B cell (primary cell): Measurements from ENCODE around the gene COMT. TPM values are rescaled to one million over a fixed set of nuclear protein-coding genes. Genes with fewer than 3 reads are reported as not detected.

ENCODE experiments used
- ATAC-seq: fragments of 200-7000 bp; cut with Tn5 transposase; one replicate; pipeline ENCODE4 v1.10.0; 2021; ENCODE audit warnings: low read depth, mild to moderate bottlenecking, moderate number of reproducible peaks, moderate library complexity
- CTCF ChIA-PET: fragments of 350-600 bp; sonication (Branson Sonifier 250); formaldehyde crosslinking; loops from one replicate; lab custom pipeline; 2021; ENCODE audit warnings: antibody characterized with exemption, inconsistent platforms; lab: Charles Lee
- POLR2A ChIA-PET: fragments of 350-600 bp; sonication (Branson Sonifier 250); formaldehyde crosslinking; loops from one replicate; lab custom pipeline; 2021; ENCODE audit warnings: antibody characterized with exemption; lab: Charles Lee
- DNase-seq: peaks from one replicate; pipeline ENCODE4 v3.0.0; 2013
- H2AFZ ChIP-seq: 2 replicates; pipeline ENCODE4 v1.6.1; 2012; ENCODE audit warnings: mild to moderate bottlenecking, low read depth, low read length; ENCODE audit not compliant: insufficient read depth, poor library complexity, severe bottlenecking
- H3K27ac ChIP-seq, 2 donors: 1 replicate in 1 of 2; 2 replicates in 1 of 2; pipeline ENCODE4 v1.5.1; 2012 to 2013; ENCODE audit warnings: low read length in 2 of 2, mild to moderate bottlenecking in 2 of 2, moderate library complexity in 1 of 2
- H3K27me3 ChIP-seq, 4 experiments: fragments of 200-600 bp in 1 of 4; sonication (generic) in 1 of 4; replicated peaks in 1 of 4; 1 replicate in 2 of 4; 2 replicates in 2 of 4; pipeline versions ENCODE4 v1.6.1 to v1.7.0; 2013 to 2016; ENCODE audit warnings: low read length in 3 of 4, mild to moderate bottlenecking in 2 of 4, mixed read lengths in 1 of 4, moderate library complexity in 1 of 4; ENCODE audit not compliant: insufficient read depth in 4 of 4, control insufficient read depth in 3 of 4; ENCODE audit errors: control extremely low read depth in 1 of 4
- H3K36me3 ChIP-seq, 2 experiments: replicated peaks in 1 of 2; 1 replicate in 1 of 2; 2 replicates in 1 of 2; pipeline versions ENCODE4 v1.6.1 to v1.7.1; 2013; ENCODE audit warnings: low read length in 1 of 2; ENCODE audit not compliant: insufficient read depth in 2 of 2, control insufficient read depth in 1 of 2; ENCODE audit errors: control extremely low read depth in 1 of 2, extremely low read depth in 1 of 2
- H3K4me1 ChIP-seq, 2 donors: fragments of 200-600 bp in 1 of 2; sonication (generic) in 1 of 2; 1 replicate in 1 of 2; 2 replicates in 1 of 2; pipeline versions ENCODE4 v1.5.1 to v1.6.1; 2013 to 2017; ENCODE audit warnings: low read length in 2 of 2; ENCODE audit not compliant: control insufficient read depth in 2 of 2, insufficient read depth in 2 of 2
- H3K4me2 ChIP-seq: replicated peaks from 2 replicates; pipeline ENCODE3; 2012; ENCODE audit warnings: mild to moderate bottlenecking, low read depth, low read length; ENCODE audit not compliant: poor library complexity, severe bottlenecking
- H3K4me3 ChIP-seq, 5 experiments: fragments of 200-600 bp in 1 of 5; sonication (generic) in 1 of 5; 1 replicate in 3 of 5; 2 replicates in 2 of 5; pipeline versions ENCODE4 v1.5.1 to v1.7.0; 2011 to 2016; ENCODE audit warnings: low read length in 4 of 5, mild to moderate bottlenecking in 4 of 5, low read depth in 2 of 5, control low read depth in 1 of 5, moderate library complexity in 1 of 5; ENCODE audit not compliant: insufficient read depth in 1 of 5; ENCODE audit errors: control extremely low read depth in 1 of 5, extremely low read depth in 1 of 5
- H3K79me2 ChIP-seq: fragments of 200-600 bp; sonication (generic); one replicate; pipeline ENCODE4 v1.6.0; 2016; ENCODE audit warnings: low read length; ENCODE audit not compliant: control insufficient read depth, insufficient read depth
- H3K9ac ChIP-seq: fragments of 200-600 bp; sonication (generic); 2 replicates; pipeline ENCODE4 v1.6.1; 2017; ENCODE audit warnings: mild to moderate bottlenecking, low read length, moderate library complexity
- H3K9me3 ChIP-seq, 3 donors: one replicate each; pipeline versions ENCODE4 v1.6.1 to v1.7.1; 2013; ENCODE audit warnings: low read length in 2 of 3; ENCODE audit not compliant: control insufficient read depth in 2 of 3, insufficient read depth in 1 of 3; ENCODE audit errors: control extremely low read depth in 1 of 3
- H4K20me1 ChIP-seq: 2 replicates; pipeline ENCODE4 v1.6.0; 2012; ENCODE audit warnings: mild to moderate bottlenecking, low read length; ENCODE audit not compliant: insufficient read depth, control insufficient read depth, poor library complexity, severe bottlenecking
- H3K27ac Mint-ChIP-seq: one replicate; pipeline ENCODE4 v1.8.0; 2021; ENCODE audit warnings: mixed read lengths
- H3K27me3 Mint-ChIP-seq: one replicate; pipeline ENCODE4 v1.8.0; 2021; ENCODE audit warnings: mixed read lengths
- H3K4me1 Mint-ChIP-seq: one replicate; pipeline ENCODE4 v1.8.0; 2021; ENCODE audit warnings: mixed read lengths
- H3K4me3 Mint-ChIP-seq: one replicate; pipeline ENCODE4 v1.8.0; 2021; ENCODE audit warnings: mixed read lengths
- H3K9me3 Mint-ChIP-seq: one replicate; pipeline ENCODE4 v1.8.0; 2022; ENCODE audit warnings: mixed read lengths; ENCODE audit not compliant: insufficient read depth
- CTCF ChIP-seq: fragments of 200-600 bp; IDR thresholded peaks from one replicate; pipeline ENCODE4 v1.8.0; 2022; ENCODE audit warnings: antibody characterized with exemption, mild to moderate bottlenecking
- EZH2 ChIP-seq: IDR thresholded peaks from 2 replicates; pipeline ENCODE4 v1.6.1; 2012; ENCODE audit warnings: borderline replicate concordance, low read depth, mild to moderate bottlenecking, moderate library complexity, low read length; ENCODE audit not compliant: insufficient read depth, poor library complexity, severe bottlenecking
- WGBS: methylation state at CpG from one replicate; pipeline ENCODE4 v1.1.5; 2013; ENCODE audit warnings: missing lambda C conversion rate; ENCODE audit not compliant: insufficient coverage; 5-methylcytosine and 5-hydroxymethylcytosine counted together
- intact Hi-C: fragments of 100-400 bp; cut with micrococcal nuclease; formaldehyde crosslinking; loops from one replicate; pipeline ENCODE4 v1.10.0; 2022
- polyA plus RNA-seq: library from polyadenylated mRNA; depleted of rRNA; stranded (reverse); fragments of >200 nt; gene quantifications from 2 replicates; pipeline ENCODE4 v1.2.3, GENCODE V29; 2012
- total RNA-seq, 2 donors: library from RNA; stranded (reverse); fragments of 120-200 nt in 1 of 2; gene quantifications; 1 replicate in 1 of 2; 2 replicates in 1 of 2; pipeline versions ENCODE4 v1.2.3 to v1.2.4, GENCODE V29; 2013 to 2022

Gene COMT
- total and polyA plus RNA-seq, 2 donors (not counting 1 experiment from before 2014, with no cell fraction given): 32.6 to 58.3 TPM

- peaks cover 25% of the 10 kb centered on the region for H3K4me1 Mint-ChIP-seq
- CTCF ChIA-PET: interaction anchor here (0.9 to 1.3 kb wide), 2 partner anchors 21 to 75 kb away, joined by 3 read pairs; partner anchors contain the start of genes COMT and TXNRD2
- Histone ChIP-seq H4K20me1 (peaks cover 8% of the 10 kb centered on the region), H3K27ac (no peak within 1 kb of the TSS), H3K36me3 (no peaks in the 10 kb centered on the region), H3K9me3 (no peaks in the 10 kb centered on the region), H3K27me3 (peaks cover 0 to 25% (median 4%) of the 10 kb centered on the region in 4 experiments), H3K4me2 (peak within 1 kb of the TSS; percentile 90), H2AFZ (peak within 1 kb of the TSS; percentile 95), H3K4me1 (peaks cover 18 to 22% of the 10 kb centered on the region in 2 donors), H3K79me2 (peaks cover 24% of the 10 kb centered on the region), H3K4me3 (peak within 1 kb of the TSS; percentile 22 to 79 (median 76)), H3K9ac (peak within 1 kb of the TSS; percentile 73)
- intact Hi-C loops: loop anchor here (2.0 kb wide), 3 partner anchors 16 to 162 kb away; partner anchors contain the start of genes GNB1L and RTL10
- H3K27me3 Mint-ChIP-seq: no peaks in the 10 kb centered on the region
- DNase-seq (peak; percentile 97), ATAC-seq (peak; percentile 69)
- 3% methylated on average over 78 of the region's 79 CpGs for WGBS
- H3K4me3 Mint-ChIP-seq: peak within 1 kb of the TSS; percentile 91
- H3K9me3 Mint-ChIP-seq: no peaks in the 10 kb centered on the region
- POLR2A ChIA-PET: no interaction called here
- H3K27ac Mint-ChIP-seq: peak within 1 kb of the TSS; percentile 61
- TF ChIP-seq CTCF (peak; percentile 39), EZH2 (no peak)
These were observed 75.4 kb downstream of the COMT start, which contains the start of gene ARVCF for GRCh38 chr22:20016734-20017621. ARVCF (minus strand) TSS chr22:20016823; CDS start chr22:19990794, 26,029 bp downstream.
